Measurements from ENCODE around the gene BABAM2. TPM values are rescaled to one million over a fixed set of nuclear protein-coding genes. Genes with fewer than 3 reads are reported as not detected.
"Not testable (repeated sequence)": the region's sequence is repeated elsewhere in the genome, so short reads cannot be mapped to it uniquely, and the experiment has no call there.

BABAM2 gene
- total RNA-seq, 4 donors from 2014 or later, result 33.3 to 48.9 (median 37.9) TPM

DNA sequence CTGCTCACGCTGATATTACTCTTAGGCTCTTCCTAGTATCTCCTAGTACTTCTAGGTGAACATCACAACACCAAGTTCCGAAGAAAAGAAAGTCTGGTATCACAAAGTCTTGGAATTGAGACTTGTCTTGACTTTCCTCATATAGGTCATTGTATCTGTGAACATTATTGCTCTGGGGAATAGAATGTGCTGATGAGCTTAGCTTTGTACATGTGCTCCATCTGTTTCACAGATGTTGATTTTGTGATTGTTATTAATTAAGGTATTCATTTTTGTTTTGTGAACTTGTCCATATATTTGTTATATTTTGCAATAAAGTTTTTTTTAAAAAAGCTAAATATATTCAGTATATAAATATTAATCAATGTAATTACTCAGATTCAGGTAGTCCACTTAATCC is 111.7 kb downstream of the BABAM2 start:
- in situ Hi-C loops (cut with MboI; ENCODE audit: low pct_ligation_motif_present in 1 of 4, low pct_unique_long_range_greater_than_20kb in 1 of 4, low sequenced_read_pairs in 3 of 4), result no loop called here
- H3K9me3 ChIP-seq, result no peaks in the 10 kb centered on the region
- no peak overlapping the region for H3K4me3 ChIP-seq
- 97 to 100% methylated on average over 2 of the region's 2 CpGs for WGBS, 2 donors (ENCODE audit: low coverage in 1 of 2)
- no peak overlapping the region for H3K27ac ChIP-seq
- no peaks in the 10 kb centered on the region for H3K4me1 ChIP-seq
- H3K36me3 ChIP-seq, result no peaks in the 10 kb centered on the region
- no peaks in the 10 kb centered on the region for H3K27me3 ChIP-seq
- intact Hi-C loops (cut with DNase I; ENCODE audit: low total_unique reads), result no loop called here
- no peak for DNase-seq
- TF ChIP-seq POLR2A (IDR thresholded peaks at IDR 0.05) (no peak), POLR2AphosphoS5 (IDR thresholded peaks at IDR 0.05) (no peak), EP300 (IDR thresholded peaks at IDR 0.05; ENCODE audit: low read depth) (no peak)
- TF ChIP-seq, protein P1, sequence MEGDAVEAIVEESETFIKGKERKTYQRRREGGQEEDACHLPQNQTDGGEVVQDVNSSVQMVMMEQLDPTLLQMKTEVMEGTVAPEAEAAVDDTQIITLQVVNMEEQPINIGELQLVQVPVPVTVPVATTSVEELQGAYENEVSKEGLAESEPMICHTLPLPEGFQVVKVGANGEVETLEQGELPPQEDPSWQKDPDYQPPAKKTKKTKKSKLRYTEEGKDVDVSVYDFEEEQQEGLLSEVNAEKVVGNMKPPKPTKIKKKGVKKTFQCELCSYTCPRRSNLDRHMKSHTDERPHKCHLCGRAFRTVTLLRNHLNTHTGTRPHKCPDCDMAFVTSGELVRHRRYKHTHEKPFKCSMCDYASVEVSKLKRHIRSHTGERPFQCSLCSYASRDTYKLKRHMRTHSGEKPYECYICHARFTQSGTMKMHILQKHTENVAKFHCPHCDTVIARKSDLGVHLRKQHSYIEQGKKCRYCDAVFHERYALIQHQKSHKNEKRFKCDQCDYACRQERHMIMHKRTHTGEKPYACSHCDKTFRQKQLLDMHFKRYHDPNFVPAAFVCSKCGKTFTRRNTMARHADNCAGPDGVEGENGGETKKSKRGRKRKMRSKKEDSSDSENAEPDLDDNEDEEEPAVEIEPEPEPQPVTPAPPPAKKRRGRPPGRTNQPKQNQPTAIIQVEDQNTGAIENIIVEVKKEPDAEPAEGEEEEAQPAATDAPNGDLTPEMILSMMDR (IDR thresholded peaks at IDR 0.05), result no peak

- Histone ChIP-seq H3K27me3 (no peaks in the 10 kb centered on the region), H3K27ac (no peak overlapping the region), H3K4me3 (no peak overlapping the region), H3K36me3 (no peaks in the 10 kb centered on the region), H3K4me1 (no peaks in the 10 kb centered on the region), H3K9me3 (no peaks in the 10 kb centered on the region)
- WGBS, 2 donors (ENCODE audit: low coverage in 1 of 2), result 64 to 81% methylated on average over 2 of the region's 2 CpGs
- DNase-seq, result no peak
- in situ Hi-C loops (cut with MboI; ENCODE audit: low pct_ligation_motif_present in 1 of 4, low pct_unique_long_range_greater_than_20kb in 1 of 4, low sequenced_read_pairs in 3 of 4), result no loop called here
- intact Hi-C loops (cut with DNase I; ENCODE audit: low total_unique reads), result no loop called here
- no peak for TF ChIP-seq EP300 (IDR thresholded peaks at IDR 0.05; ENCODE audit: low read depth)
- TF ChIP-seq POLR2A (IDR thresholded peaks at IDR 0.05), result no peak
- TF ChIP-seq POLR2AphosphoS5 (IDR thresholded peaks at IDR 0.05), result no peak
- TF ChIP-seq, protein P1 (IDR thresholded peaks at IDR 0.05), result no peak
These were observed 113.6 kb downstream of the BABAM2 start for GRCh38 chr2:28004086-28004485.

- no peaks in the 10 kb centered on the region for H3K27me3 ChIP-seq
- H3K36me3 ChIP-seq, result no peaks in the 10 kb centered on the region
- peaks cover 0 to 13% (median 5%) of the 10 kb centered on the region in 4 donors for H3K4me1 ChIP-seq
- H3K27ac ChIP-seq, result no peak overlapping the region
- in situ Hi-C loops (cut with MboI; ENCODE audit: low pct_ligation_motif_present in 1 of 4, low pct_unique_long_range_greater_than_20kb in 1 of 4, low sequenced_read_pairs in 3 of 4), result no loop called here
- H3K4me3 ChIP-seq, result no peak overlapping the region
- intact Hi-C loops (cut with DNase I; ENCODE audit: low total_unique reads), result no loop called here
- TF ChIP-seq POLR2A (IDR thresholded peaks at IDR 0.05), result no peak
- TF ChIP-seq EP300 (IDR thresholded peaks at IDR 0.05; ENCODE audit: low read depth), result no peak
- TF ChIP-seq, protein P1 (IDR thresholded peaks at IDR 0.05), result no peak
- TF ChIP-seq POLR2AphosphoS5 (IDR thresholded peaks at IDR 0.05), result no peak
- no peak for DNase-seq
- no peaks in the 10 kb centered on the region for H3K9me3 ChIP-seq
These were observed 119.2 kb downstream of the BABAM2 start for GRCh38 chr2:28009732-28010131.

DNA sequence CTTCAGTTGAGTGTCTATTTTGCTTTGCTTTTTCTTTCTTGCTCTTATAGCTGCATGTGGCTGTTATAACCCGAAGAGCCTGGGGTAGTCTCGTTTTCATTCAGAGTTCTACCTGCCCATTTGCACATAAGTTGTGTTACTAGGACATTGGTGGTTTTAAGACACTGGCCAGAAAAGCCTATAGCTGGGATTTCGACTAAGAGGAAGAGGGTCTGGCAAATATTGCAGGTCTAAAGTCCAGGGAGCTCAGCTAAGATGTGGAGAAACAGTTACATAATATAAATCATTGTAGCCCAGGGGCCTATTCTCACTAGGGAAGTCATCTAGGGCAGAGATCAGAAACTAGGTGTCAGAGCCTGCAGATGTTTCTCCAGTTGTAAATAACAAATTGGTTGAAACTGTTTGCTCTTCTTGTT is 120.8 kb downstream of the BABAM2 start:
- Histone ChIP-seq H3K4me1 (peaks cover 0 to 13% (median 5%) of the 10 kb centered on the region in 4 donors), H3K4me3 (no peak overlapping the region), H3K36me3 (no peaks in the 10 kb centered on the region), H3K27ac (no peak overlapping the region), H3K27me3 (no peaks in the 10 kb centered on the region), H3K9me3 (no peaks in the 10 kb centered on the region)
- intact Hi-C loops (cut with DNase I; ENCODE audit: low total_unique reads), result no loop called here
- WGBS, 2 donors (ENCODE audit: low coverage in 1 of 2), result 42 to 57% methylated on average over 3 of the region's 3 CpGs
- TF ChIP-seq POLR2AphosphoS5 (IDR thresholded peaks at IDR 0.05), result no peak
- TF ChIP-seq, protein P1 (IDR thresholded peaks at IDR 0.05), result no peak
- no peak for TF ChIP-seq POLR2A (IDR thresholded peaks at IDR 0.05)
- TF ChIP-seq EP300 (IDR thresholded peaks at IDR 0.05; ENCODE audit: low read depth), result no peak
- in situ Hi-C loops (cut with MboI; ENCODE audit: low pct_ligation_motif_present in 1 of 4, low pct_unique_long_range_greater_than_20kb in 1 of 4, low sequenced_read_pairs in 3 of 4), result no loop called here
- DNase-seq, result no peak

DNA sequence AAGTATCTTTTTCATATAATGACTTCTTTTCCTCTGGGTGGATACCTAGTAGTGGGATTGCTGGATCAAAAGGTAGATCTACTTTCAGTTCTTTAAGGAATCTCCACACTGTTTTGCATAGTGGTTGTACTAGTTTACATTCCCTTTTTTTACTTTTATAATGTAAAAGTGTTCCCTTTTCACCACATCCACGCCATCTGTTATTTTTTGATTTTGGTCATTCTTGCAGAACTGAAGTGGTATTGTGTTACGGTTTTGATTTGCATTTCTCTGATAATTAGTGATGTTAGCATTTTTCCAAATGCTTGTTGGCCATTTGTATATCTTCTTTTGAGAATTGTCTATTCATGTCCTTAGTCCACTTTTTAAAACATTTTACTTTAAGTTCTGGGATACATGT is 127.9 kb downstream of the BABAM2 start:
- H3K36me3 ChIP-seq; H3K27me3 ChIP-seq; intact Hi-C loops (cut with DNase I; ENCODE audit: low total_unique reads); in situ Hi-C loops (cut with MboI; ENCODE audit: low pct_ligation_motif_present in 1 of 4, low pct_unique_long_range_greater_than_20kb in 1 of 4, low sequenced_read_pairs in 3 of 4); H3K9me3 ChIP-seq; H3K27ac ChIP-seq; DNase-seq; H3K4me3 ChIP-seq; H3K4me1 ChIP-seq: not testable (repeated sequence)
- 87 to 91% methylated on average over 2 of the region's 2 CpGs for WGBS, 2 donors (ENCODE audit: low coverage in 1 of 2)

DNA sequence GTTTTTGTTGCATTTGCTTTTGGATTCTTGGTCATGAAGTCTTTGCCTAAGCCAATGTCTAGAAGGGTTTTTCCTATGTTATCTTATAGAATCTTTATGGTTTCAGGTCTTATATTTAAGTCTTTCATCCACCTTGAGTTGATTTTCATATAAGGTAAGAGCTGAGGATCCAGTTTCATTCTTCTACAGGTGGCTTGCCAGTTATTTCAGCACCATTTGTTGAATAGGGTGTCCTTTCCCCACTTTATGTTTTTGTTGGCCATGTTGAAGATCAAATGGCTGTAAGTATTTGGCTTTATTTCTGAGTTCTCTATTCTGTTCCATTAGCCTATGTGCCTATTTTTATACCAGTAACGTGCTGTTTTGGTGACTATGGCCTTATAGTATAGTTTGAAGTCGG is 129.0 kb downstream of the BABAM2 start:
- H3K27me3 ChIP-seq; in situ Hi-C loops (cut with MboI; ENCODE audit: low pct_ligation_motif_present in 1 of 4, low pct_unique_long_range_greater_than_20kb in 1 of 4, low sequenced_read_pairs in 3 of 4); H3K4me1 ChIP-seq; H3K4me3 ChIP-seq; DNase-seq; H3K27ac ChIP-seq; H3K36me3 ChIP-seq; H3K9me3 ChIP-seq; intact Hi-C loops (cut with DNase I; ENCODE audit: low total_unique reads): not testable (repeated sequence)
- 92 to 98% methylated on average over 2 of the region's 2 CpGs for WGBS, 2 donors (ENCODE audit: low coverage in 1 of 2)

Data from transverse colon (tissue), 4 donors.